ENCODE results near the gene MCHR2. TPM values are rescaled to one million over a fixed set of nuclear protein-coding genes. Genes with fewer than 3 reads are reported as not detected.

MCHR2 gene
- polyA plus RNA-seq, 1 of the 3 experiments (the other 2 are of a cell fraction): not detected

DNA sequence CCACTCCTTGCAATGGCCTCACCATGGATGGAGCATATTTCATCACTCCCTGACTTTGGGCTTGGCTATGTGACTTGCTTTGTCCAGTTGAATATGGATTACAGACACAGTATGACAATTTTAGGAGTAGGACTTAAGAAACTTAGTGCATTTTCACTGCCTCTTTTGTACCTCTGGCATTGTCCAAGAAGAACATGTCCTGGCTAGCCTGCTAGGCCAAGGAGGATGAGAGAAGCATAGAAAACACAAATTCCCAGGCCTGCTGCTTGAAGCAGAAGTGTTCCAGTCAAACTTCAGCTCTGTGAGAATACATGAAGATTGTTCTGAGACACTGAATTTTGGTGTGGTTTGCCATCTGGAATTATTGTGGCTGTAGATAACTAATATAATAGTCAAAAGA is 3.1 kb upstream of the MCHR2 start:
- Histone ChIP-seq H3K27me3 (ENCODE audit: insufficient read depth) (peaks cover 27% of the 10 kb centered on the region), H3K4me2 (no peak overlapping the region), H3K36me3 (replicated peaks in 1 of 2; ENCODE audit: control insufficient read depth in 1 of 2, insufficient read depth in 2 of 2, low read length in 1 of 2) (no peaks in the 10 kb centered on the region), H3K27ac (ENCODE audit: low read depth in 2 of 2, low read length in 1 of 2) (no peak overlapping the region), H4K20me1 (ENCODE audit: insufficient read depth) (no peaks in the 10 kb centered on the region), H2AFZ (ENCODE audit: low read depth) (no peak overlapping the region), H3K9me3 (no peaks in the 10 kb centered on the region), H3F3A (replicated peaks; ENCODE audit: insufficient read depth) (no peaks in the 10 kb centered on the region), H3K4me1 (ENCODE audit: control insufficient read depth in 1 of 2, insufficient read depth in 2 of 2, low read depth in 1 of 2, low read length in 1 of 2) (no peaks in the 10 kb centered on the region), H3K9ac (no peak overlapping the region), H3K4me3 (ENCODE audit: low read depth in 2 of 2, low read length in 1 of 2) (no peak overlapping the region), H3K9me2 (no peaks in the 10 kb centered on the region), H3K79me2 (ENCODE audit: insufficient read depth) (no peaks in the 10 kb centered on the region)
- ChIA-PET CTCF (no interaction called here), POLR2A (no interaction called here)
- DNase-seq: no peak
- TF ChIP-seq, protein P1, sequence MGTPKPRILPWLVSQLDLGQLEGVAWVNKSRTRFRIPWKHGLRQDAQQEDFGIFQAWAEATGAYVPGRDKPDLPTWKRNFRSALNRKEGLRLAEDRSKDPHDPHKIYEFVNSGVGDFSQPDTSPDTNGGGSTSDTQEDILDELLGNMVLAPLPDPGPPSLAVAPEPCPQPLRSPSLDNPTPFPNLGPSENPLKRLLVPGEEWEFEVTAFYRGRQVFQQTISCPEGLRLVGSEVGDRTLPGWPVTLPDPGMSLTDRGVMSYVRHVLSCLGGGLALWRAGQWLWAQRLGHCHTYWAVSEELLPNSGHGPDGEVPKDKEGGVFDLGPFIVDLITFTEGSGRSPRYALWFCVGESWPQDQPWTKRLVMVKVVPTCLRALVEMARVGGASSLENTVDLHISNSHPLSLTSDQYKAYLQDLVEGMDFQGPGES (IDR thresholded peaks at IDR 0.05; ENCODE audit: low read depth, low read length): no peak
- TF ChIP-seq NRF1 (IDR thresholded peaks at IDR 0.05; ENCODE audit: low read depth, low read length): no peak
- TF ChIP-seq RFX5 (IDR thresholded peaks at IDR 0.05; ENCODE audit: low read length): no peak
- TF ChIP-seq RAD21 (IDR thresholded peaks at IDR 0.05; ENCODE audit: low read length): no peak
- no peak for TF ChIP-seq GATA2 (CRISPR knock-in tag; IDR thresholded peaks at IDR 0.05)
- no peak for TF ChIP-seq RXRA (IDR thresholded peaks at IDR 0.05; ENCODE audit: borderline replicate concordance, low read depth)
- TF ChIP-seq, protein P2, sequence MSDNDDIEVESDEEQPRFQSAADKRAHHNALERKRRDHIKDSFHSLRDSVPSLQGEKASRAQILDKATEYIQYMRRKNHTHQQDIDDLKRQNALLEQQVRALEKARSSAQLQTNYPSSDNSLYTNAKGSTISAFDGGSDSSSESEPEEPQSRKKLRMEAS (IDR thresholded peaks at IDR 0.05; ENCODE audit: low read depth): no peak
- no peak for TF ChIP-seq TAF1 (IDR thresholded peaks at IDR 0.05; ENCODE audit: borderline replicate concordance, low read depth, low read length)
- no peak for TF ChIP-seq FOXJ3 (CRISPR knock-in tag; IDR thresholded peaks at IDR 0.05)
- no peak for TF ChIP-seq FOXM1 (IDR thresholded peaks at IDR 0.05; ENCODE audit: low read depth)
- TF ChIP-seq TEAD4 (IDR thresholded peaks at IDR 0.05; ENCODE audit: borderline replicate concordance, insufficient read depth): no peak
- TF ChIP-seq YY1 (IDR thresholded peaks at IDR 0.05; ENCODE audit: low read depth): no peak
- TF ChIP-seq POLR2AphosphoS5 (IDR thresholded peaks at IDR 0.05; ENCODE audit: low read depth, low read length): no peak
- TF ChIP-seq, protein P3, sequence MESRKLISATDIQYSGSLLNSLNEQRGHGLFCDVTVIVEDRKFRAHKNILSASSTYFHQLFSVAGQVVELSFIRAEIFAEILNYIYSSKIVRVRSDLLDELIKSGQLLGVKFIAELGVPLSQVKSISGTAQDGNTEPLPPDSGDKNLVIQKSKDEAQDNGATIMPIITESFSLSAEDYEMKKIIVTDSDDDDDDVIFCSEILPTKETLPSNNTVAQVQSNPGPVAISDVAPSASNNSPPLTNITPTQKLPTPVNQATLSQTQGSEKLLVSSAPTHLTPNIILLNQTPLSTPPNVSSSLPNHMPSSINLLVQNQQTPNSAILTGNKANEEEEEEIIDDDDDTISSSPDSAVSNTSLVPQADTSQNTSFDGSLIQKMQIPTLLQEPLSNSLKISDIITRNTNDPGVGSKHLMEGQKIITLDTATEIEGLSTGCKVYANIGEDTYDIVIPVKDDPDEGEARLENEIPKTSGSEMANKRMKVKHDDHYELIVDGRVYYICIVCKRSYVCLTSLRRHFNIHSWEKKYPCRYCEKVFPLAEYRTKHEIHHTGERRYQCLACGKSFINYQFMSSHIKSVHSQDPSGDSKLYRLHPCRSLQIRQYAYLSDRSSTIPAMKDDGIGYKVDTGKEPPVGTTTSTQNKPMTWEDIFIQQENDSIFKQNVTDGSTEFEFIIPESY (IDR thresholded peaks at IDR 0.05; ENCODE audit: borderline replicate concordance, low read depth): no peak

DNA sequence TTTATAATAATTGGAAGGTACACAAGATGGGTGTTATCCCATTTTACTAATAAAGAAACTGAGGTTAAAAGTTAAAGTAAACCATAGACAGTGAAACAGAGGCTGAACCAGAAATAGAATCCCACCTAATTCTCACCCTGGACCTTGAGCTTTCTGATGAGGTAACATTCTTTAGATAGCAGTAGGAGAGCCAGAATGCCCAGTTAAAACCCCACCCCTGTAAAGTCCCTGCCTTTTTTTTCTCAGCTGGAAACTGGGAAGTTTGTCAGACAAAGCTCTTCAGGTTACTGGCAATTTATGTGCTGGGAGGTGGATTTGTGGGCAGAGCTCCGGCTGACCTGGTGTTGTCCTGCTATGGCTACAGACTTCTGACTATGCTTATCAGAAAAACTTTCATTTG is 1.9 kb upstream of the MCHR2 start:
- Histone ChIP-seq H3F3A (replicated peaks; ENCODE audit: insufficient read depth) (no peaks in the 10 kb centered on the region), H3K4me3 (ENCODE audit: low read depth in 2 of 2, low read length in 1 of 2) (no peak overlapping the region), H3K9me2 (no peaks in the 10 kb centered on the region), H3K27ac (ENCODE audit: low read depth in 2 of 2, low read length in 1 of 2) (no peak overlapping the region), H3K9me3 (no peaks in the 10 kb centered on the region), H3K79me2 (ENCODE audit: insufficient read depth) (no peaks in the 10 kb centered on the region), H3K27me3 (ENCODE audit: insufficient read depth) (peaks cover 30% of the 10 kb centered on the region), H3K9ac (no peak overlapping the region), H2AFZ (ENCODE audit: low read depth) (no peak overlapping the region), H3K4me2 (no peak overlapping the region), H4K20me1 (ENCODE audit: insufficient read depth) (no peaks in the 10 kb centered on the region), H3K4me1 (ENCODE audit: control insufficient read depth in 1 of 2, insufficient read depth in 2 of 2, low read depth in 1 of 2, low read length in 1 of 2) (no peaks in the 10 kb centered on the region), H3K36me3 (replicated peaks in 1 of 2; ENCODE audit: control insufficient read depth in 1 of 2, insufficient read depth in 2 of 2, low read length in 1 of 2) (no peaks in the 10 kb centered on the region)
- ChIA-PET CTCF (no interaction called here), POLR2A (no interaction called here)
- WGBS (ENCODE audit: low lambda C conversion rate): 20% methylated on average over 1 of the region's 1 CpG
- DNase-seq: no peak
- TF ChIP-seq EP300 (IDR thresholded peaks at IDR 0.05; ENCODE audit: borderline replicate concordance in 1 of 2, low read depth in 1 of 2, low read length in 1 of 2): no peak
- TF ChIP-seq, protein P4, sequence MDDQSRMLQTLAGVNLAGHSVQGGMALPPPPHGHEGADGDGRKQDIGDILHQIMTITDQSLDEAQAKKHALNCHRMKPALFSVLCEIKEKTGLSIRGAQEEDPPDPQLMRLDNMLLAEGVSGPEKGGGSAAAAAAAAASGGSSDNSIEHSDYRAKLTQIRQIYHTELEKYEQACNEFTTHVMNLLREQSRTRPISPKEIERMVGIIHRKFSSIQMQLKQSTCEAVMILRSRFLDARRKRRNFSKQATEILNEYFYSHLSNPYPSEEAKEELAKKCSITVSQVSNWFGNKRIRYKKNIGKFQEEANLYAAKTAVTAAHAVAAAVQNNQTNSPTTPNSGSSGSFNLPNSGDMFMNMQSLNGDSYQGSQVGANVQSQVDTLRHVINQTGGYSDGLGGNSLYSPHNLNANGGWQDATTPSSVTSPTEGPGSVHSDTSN (IDR thresholded peaks at IDR 0.05): no peak
- TF ChIP-seq TCF12 (IDR thresholded peaks at IDR 0.05): no peak
- no peak for TF ChIP-seq CHD2 (IDR thresholded peaks at IDR 0.05; ENCODE audit: low read length, partially characterized antibody)
- no peak for TF ChIP-seq RCOR1 (IDR thresholded peaks at IDR 0.05; ENCODE audit: low read length)
- TF ChIP-seq SMC3 (IDR thresholded peaks at IDR 0.05; ENCODE audit: low read depth, low read length): no peak
- TF ChIP-seq GATA2 (CRISPR knock-in tag; IDR thresholded peaks at IDR 0.05): no peak
- no peak for TF ChIP-seq MXI1 (IDR thresholded peaks at IDR 0.05; ENCODE audit: low read depth, low read length)
- no peak for TF ChIP-seq FOSL2 (IDR thresholded peaks at IDR 0.05; ENCODE audit: borderline replicate concordance, low read depth)
- no peak for TF ChIP-seq TAF1 (IDR thresholded peaks at IDR 0.05; ENCODE audit: borderline replicate concordance, low read depth, low read length)
- no peak for TF ChIP-seq YY1 (IDR thresholded peaks at IDR 0.05; ENCODE audit: low read depth)
- TF ChIP-seq, protein P5, sequence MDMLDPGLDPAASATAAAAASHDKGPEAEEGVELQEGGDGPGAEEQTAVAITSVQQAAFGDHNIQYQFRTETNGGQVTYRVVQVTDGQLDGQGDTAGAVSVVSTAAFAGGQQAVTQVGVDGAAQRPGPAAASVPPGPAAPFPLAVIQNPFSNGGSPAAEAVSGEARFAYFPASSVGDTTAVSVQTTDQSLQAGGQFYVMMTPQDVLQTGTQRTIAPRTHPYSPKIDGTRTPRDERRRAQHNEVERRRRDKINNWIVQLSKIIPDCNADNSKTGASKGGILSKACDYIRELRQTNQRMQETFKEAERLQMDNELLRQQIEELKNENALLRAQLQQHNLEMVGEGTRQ (IDR thresholded peaks at IDR 0.05; ENCODE audit: borderline replicate concordance, low read depth, low read length): no peak
- no peak for TF ChIP-seq NRF1 (IDR thresholded peaks at IDR 0.05; ENCODE audit: low read depth, low read length)
- no peak for TF ChIP-seq FOXJ3 (CRISPR knock-in tag; IDR thresholded peaks at IDR 0.05)
